ENCODE results near the gene TMIGD2.
A peak's percentile ranks its signal among the peaks of the same experiment; 100 is the strongest.

- TF ChIP-seq EP300 (IDR thresholded peaks at IDR 0.05; ENCODE audit: borderline replicate concordance) (no peak), EGR1 (IDR thresholded peaks at IDR 0.05) (peak; percentile 48; the same call in 1 of the 2 replicates), REST (IDR thresholded peaks at IDR 0.05; ENCODE audit: low read depth) (no peak), NFIC (IDR thresholded peaks at IDR 0.05) (no peak), TAF1 (IDR thresholded peaks at IDR 0.05; ENCODE audit: low read depth) (no peak), RAD21 (IDR thresholded peaks at IDR 0.05; ENCODE audit: low read depth) (no peak), TEAD4 (IDR thresholded peaks at IDR 0.05) (no peak), USF1 (IDR thresholded peaks at IDR 0.05) (0 out of 2 replicates have a peak, but pooled peaks have one; percentile 19), ZBTB7A (IDR thresholded peaks at IDR 0.05; ENCODE audit: low read depth) (0 out of 2 replicates have a peak, but pooled peaks have one; percentile 29), YY1 (IDR thresholded peaks at IDR 0.05; ENCODE audit: low read depth) (no peak), CREB1 (IDR thresholded peaks at IDR 0.05; ENCODE audit: low read depth) (no peak), TCF12 (IDR thresholded peaks at IDR 0.05; ENCODE audit: low read depth) (no peak), MAX (IDR thresholded peaks at IDR 0.05) (peak; percentile 99)
These were observed 26.2 kb upstream of the TMIGD2 start for GRCh38 chr19:4328243-4328990.

Measured in Ishikawa (cell line).